Inferior parietal cortex (tissue), 1 donor: ENCODE data around the gene FUBP3.

Source experiments
- DNase-seq: peaks from one replicate; pipeline ENCODE4 v3.0.0-alpha.2; 2016; ENCODE audit errors: extremely low spot score

FUBP3 gene

DNA sequence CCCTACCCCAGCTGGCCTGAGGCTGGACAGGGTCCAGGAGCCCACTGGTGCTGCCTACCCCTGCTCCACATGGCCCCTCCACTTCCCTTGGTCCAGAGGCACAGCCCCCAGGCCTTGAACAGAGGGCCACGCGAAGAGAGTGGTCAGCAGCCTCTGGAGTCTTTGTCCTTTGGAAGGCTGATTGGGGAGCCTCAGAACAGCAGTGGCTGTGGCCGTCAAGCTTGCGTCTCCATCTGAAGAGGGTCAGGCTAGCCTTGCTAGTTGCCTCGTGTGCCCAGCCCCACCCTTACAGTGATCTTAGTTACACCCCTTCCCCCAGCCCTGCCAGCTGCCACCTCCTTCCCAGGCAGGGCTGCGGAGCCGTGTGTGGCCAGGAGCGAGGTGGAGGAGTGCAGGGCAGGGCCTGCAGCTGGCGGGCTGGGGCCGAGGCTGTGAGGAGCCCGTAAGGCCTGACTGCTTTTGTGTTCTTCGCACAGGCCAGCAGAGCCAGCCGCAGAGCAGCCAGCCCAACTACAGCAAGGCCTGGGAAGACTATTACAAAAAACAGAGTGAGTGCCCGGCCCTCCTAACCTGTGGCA is 54.9 kb downstream of the FUBP3 start:
- no peak for DNase-seq

- no peak for DNase-seq
Observed at GRCh38 chr9:130634801-130635200, 55.4 kb downstream of the FUBP3 start.

DNA sequence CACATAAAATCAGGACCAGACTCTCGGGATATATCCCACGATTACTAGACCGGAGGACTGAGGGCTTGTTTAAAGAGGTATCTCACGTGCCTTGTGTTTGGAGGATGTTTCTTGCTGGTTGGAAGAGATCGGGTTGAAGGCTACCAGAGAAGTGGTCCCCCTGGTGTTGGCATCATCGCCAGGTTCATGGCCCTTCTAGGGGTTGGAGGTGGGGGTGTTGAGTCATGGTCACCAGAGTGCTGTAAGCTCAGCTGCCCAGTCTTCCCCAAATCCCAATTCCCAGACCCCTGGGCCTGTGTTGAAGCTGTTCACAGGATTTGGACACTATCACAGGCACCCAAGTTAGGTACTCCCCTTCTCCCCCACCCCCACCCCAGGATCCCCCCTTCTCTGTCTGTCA is 55.9 kb downstream of the FUBP3 start:
- DNase-seq = no peak

GRCh38 chr9:130635721-130636647 is 56.6 kb downstream of the FUBP3 start:
- DNase-seq = no peak

DNA sequence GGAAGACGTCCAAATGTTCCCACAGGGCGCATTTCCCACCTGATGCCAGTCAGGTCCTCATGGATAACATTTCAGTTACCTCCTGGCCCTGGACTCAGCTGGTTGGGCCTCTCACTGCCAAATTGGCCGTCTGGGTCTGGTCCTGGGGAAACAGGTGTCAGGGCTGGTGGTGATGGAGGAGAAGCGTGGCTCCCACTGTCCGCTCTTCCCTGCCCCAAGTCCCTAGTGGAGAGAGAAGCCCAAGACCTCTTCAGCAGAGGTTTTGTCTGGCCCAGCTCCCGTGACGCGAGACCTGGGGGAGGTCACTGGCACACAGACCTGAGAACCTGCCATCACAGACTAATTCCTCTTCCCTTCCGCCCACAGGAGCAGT is 57.3 kb downstream of the FUBP3 start:
- DNase-seq = no peak

DNA sequence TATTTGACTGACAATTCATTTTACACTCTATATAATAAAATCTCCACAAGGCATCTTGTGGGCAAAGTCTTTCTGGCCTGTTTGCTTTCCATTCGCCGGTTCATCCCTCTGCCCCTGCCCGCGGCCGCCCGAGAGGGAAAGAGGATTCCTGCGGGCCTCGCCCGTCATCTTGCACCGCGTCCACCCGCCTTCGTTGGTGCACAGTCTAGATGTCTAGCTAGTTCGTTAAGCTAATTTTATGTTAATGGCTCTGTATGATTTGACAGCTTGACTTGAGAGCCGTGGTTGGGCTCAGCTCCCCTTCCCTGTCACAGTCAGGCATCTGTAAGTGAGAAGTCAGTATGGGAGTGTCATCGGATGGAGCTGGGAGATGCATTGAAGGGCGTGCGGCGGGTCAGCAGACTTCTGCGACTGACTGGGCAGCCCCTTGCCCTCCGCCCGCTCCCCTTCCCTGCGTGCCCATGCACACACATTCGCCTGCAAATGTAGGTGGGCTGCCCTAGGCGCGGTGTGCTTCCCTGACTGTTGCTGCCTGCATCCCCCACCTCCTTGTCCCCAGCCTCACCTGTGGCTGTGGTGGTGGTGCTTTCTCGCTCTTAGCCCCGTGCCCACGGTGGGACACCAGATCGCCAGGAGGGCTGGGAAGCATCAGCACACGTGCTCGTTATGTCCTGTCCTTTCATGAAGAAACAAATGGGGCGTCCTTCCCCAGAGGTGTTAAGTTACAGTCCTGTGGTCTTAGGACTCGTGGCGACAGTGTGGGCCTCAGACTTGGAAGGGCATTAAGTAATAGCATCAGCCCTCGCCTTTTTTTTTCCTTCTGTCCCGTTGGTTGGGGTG is 59.1 kb downstream of the FUBP3 start:
- no peak for DNase-seq

- no peak for DNase-seq
Observed at GRCh38 chr9:130639124-130639765, 59.9 kb downstream of the FUBP3 start.

GRCh38 chr9:130639866-130640555 is 60.6 kb downstream of the FUBP3 start:
- no peak for DNase-seq

- DNase-seq = no peak
Observed at GRCh38 chr9:130640681-130641080, 61.3 kb downstream of the FUBP3 start.

- no peak for DNase-seq
Observed at GRCh38 chr9:130642926-130643325, 63.5 kb downstream of the FUBP3 start.

GRCh38 chr9:130651221-130651620 is 71.8 kb downstream of the FUBP3 start:
- no peak for DNase-seq

DNA sequence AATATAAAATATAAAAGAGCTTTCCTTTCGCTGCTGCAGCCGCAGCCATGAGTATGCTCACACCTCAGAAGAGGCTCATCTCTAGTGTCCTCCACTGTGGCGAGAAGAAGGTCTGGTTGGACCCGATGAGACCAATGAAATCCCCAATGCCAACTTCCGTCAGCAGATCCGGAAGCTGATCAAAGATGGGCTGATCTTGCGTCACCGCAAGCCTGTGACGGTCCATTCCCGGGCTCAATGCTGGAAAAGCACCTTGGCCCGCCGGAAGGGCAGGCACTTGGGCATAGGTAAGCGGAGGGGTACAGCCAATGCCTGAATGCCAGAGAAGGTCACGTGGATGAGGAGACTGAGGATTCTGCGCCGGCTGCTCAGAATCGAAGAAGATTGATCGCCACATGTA is 72.4 kb downstream of the FUBP3 start:
- no peak for DNase-seq

GRCh38 chr9:130654879-130655278 is 75.5 kb downstream of the FUBP3 start:
- no peak for DNase-seq

DNA sequence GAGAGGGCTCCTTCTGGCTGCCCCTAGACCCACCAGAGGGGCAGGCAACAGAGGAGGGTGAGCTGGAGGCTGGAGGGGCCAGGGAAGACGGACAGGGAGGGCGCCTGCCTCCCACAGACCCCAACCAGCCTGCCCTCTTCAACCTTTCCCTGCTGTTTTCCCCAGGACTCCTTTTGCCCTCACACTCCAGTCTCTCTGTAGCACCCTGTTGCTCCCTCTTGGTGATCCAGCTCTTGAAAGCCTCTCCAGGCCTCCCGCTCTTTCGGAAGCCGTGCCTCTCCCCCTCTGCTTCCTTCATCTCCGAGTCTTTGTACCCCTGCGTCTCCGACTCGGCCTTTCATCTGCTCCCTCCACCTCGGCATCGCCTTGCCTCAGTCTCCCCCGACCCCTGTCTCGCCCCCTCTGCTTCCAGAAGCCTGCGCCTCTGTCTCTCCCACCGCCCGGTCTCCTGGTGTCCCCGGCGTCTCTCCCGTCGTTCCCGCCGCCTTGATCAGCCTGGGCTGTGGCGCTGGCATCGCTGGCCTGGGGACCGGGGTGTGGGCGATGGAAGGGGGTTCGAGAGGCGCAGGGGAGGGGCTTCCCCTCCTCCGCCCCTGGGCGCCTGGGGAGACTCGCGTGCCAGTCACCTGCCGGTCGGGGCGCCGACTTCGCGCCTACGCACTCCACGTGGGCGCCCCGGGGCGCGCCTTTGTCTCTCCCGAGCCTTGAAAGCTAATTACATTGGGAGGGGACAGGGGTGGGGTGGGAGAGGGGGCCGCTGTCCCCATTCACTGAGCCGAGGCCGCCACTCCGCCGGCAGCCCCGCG is 79.7 kb downstream of the FUBP3 start:
- no peak for DNase-seq

DNA sequence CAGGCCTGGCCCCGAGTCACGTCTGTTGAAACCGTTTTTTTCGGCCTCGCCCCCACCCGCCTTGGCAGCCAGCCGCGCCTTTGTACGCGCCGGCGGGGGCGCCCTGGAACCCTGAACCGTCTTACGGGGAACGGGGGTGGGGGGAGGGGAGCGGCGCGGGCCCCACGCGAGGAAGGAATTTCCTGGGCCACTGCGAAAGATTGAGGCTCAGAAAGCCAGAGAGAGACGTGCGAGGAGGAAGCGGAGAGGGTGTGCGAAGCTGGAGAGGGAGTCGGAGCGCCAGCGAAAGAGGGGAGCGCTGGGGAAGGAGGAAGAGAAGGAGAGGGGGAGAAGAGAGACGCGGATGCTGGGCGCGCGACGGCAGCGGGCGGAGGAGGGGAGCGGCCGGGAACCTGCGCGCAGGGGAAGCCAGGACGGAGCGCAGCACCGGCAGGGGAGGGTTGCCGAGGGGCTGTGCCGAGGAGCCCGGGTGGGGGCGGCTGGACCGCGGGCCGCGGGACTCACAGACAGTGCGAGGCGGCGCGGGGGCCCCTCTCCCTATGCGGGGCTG is 80.4 kb downstream of the FUBP3 start:
- DNase-seq = no peak

DNA sequence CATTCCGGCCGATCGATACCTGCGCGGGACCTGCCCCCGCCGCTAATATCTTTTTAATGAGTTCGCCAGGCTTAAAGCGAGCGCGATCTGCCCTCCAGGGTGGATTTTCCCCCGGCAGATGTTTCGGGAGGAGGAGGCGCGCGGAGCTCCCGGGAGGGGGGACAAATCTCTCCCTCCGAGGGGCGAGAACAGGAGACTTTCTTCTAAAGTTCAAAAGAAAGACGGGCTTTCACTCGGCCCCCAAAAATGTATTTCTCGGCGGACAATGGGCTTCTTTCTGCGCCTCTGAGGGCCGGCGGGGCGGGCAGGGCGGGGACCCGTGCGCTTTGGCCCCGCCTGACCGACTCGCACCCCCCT is 80.9 kb downstream of the FUBP3 start:
- DNase-seq = no peak

DNA sequence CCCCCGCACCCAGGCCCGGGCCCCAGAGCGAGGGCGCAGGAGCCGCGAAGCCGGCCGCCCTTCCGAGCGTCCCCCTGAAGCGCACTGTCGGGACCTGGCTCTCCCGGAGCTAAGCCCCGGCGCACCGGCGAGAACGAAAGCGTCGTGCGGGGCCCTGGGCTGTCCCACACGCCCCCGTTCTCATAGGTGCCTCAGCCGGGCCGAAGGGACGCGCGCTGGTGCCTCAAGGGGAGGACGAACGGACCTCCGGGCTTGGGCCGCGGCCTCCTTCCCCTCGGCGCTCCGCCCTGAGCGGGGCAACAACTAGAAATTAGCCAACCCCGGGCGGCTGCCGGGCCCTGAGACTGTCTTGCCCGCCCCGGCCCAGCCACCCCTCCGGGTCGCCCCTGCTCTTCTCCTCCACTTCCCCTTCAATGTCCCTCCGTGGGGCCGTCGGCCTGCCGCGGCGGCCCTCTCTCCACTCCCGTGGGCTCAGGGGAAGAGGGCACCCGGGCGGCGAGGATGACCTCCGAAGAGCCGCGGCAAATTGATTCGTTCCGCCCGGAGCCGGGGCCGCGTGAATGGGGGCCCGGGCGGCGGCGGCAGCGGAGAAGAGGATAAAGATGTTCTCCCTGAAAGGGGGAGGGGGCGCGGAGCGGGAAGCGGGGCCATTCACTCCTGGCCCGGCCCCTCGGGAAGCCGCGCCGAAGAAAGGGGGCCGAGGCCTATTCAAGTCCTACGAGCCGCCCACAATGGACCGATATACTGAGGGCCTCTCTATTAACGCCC is 81.5 kb downstream of the FUBP3 start:
- DNase-seq = no peak

- DNase-seq = no peak
Observed at GRCh38 chr9:130661451-130662098, 82.2 kb downstream of the FUBP3 start.
